BLaER1 treated with 17β-estradiol and CSF1 and Interleukin-3, amounts not matched to agents 10 nM and 100 nM (cell line): ENCODE results near the gene LRP2BP.
"Not testable (repeated sequence)": the region's sequence is repeated elsewhere in the genome, so short reads cannot be mapped to it uniquely, and the experiment has no call there.

Experiments used
- H3K27ac ChIP-seq, 11 experiments: shearing (Covaris generic); formaldehyde crosslinking; 2 replicates each; pipeline ENCODE4 v1.8.1; 2022
- H3K27me3 ChIP-seq, 11 experiments: shearing (Covaris generic); formaldehyde crosslinking; 2 replicates each; pipeline ENCODE4 v1.8.1; 2022
- H3K36me3 ChIP-seq, 11 experiments: shearing (Covaris generic); formaldehyde crosslinking; 2 replicates each; pipeline ENCODE4 v1.8.1; 2022
- H3K4me1 ChIP-seq, 10 experiments: shearing (Covaris generic); formaldehyde crosslinking; 2 replicates each; pipeline ENCODE4 v1.8.1; 2022
- H3K4me2 ChIP-seq, 11 experiments: shearing (Covaris generic); formaldehyde crosslinking; 2 replicates each; pipeline ENCODE4 v1.8.1; 2022
- H3K4me3 ChIP-seq, 10 experiments: shearing (Covaris generic); formaldehyde crosslinking; 2 replicates each; pipeline ENCODE4 v1.8.1; 2022
- H3K9ac ChIP-seq, 11 experiments: shearing (Covaris generic); formaldehyde crosslinking; 2 replicates each; pipeline ENCODE4 v1.8.1; 2022
- H3K9me3 ChIP-seq, 11 experiments: shearing (Covaris generic); formaldehyde crosslinking; replicated peaks in 1 of 11; 2 replicates each; pipeline ENCODE4 v1.8.1; 2022
- H4K20me1 ChIP-seq, 11 experiments: shearing (Covaris generic); formaldehyde crosslinking; 2 replicates each; pipeline ENCODE4 v1.8.1; 2022
- Cebpa-rat ChIP-seq, 11 experiments: shearing (Covaris generic); IDR thresholded peaks; 2 replicates each; pipeline ENCODE4 v1.8.1; 2022

LRP2BP gene

GRCh38 chr4:185332575-185333464, 62.9 kb downstream of the LRP2BP start:
- TF ChIP-seq Cebpa-rat (IDR thresholded peaks at IDR 0.05): no peak
- no peak overlapping the region for H3K27ac ChIP-seq
- no peak overlapping the region for H3K9ac ChIP-seq
- no peak overlapping the region for H3K4me3 ChIP-seq
- peaks cover 56 to 100% (median 92%) of the 10 kb centered on the region in 11 experiments for H3K36me3 ChIP-seq
- no peaks in the 10 kb centered on the region for H3K4me1 ChIP-seq
- no peaks in the 10 kb centered on the region for H3K27me3 ChIP-seq
- H3K9me3 ChIP-seq: peaks cover 3 to 28% (median 18%) of the 10 kb centered on the region in 11 experiments; a peak in 19 of 22 replicates
- H3K4me2 ChIP-seq: no peak overlapping the region
- peaks cover 0 to 6% (median 0%) of the 10 kb centered on the region in 11 experiments; a peak in 2 of 22 replicates for H4K20me1 ChIP-seq

GRCh38 chr4:185329879-185330510, 65.7 kb downstream of the LRP2BP start:
- H3K9me3 ChIP-seq: peaks cover 0 to 19% (median 17%) of the 10 kb centered on the region in 11 experiments; a peak in 15 of 22 replicates
- H3K4me3 ChIP-seq, H3K9ac ChIP-seq, H4K20me1 ChIP-seq, H3K27me3 ChIP-seq, H3K4me2 ChIP-seq, H3K27ac ChIP-seq, H3K4me1 ChIP-seq: not testable (repeated sequence)
- peaks cover 39 to 95% (median 82%) of the 10 kb centered on the region in 11 experiments for H3K36me3 ChIP-seq

GRCh38 chr4:185328586-185328985, 67.1 kb downstream of the LRP2BP start:
- H3K9me3 ChIP-seq: peaks cover 0 to 19% (median 17%) of the 10 kb centered on the region in 11 experiments; a peak in 15 of 22 replicates
- no peak overlapping the region for H3K9ac ChIP-seq
- peaks cover 40 to 95% (median 82%) of the 10 kb centered on the region in 11 experiments for H3K36me3 ChIP-seq
- TF ChIP-seq Cebpa-rat (IDR thresholded peaks at IDR 0.05): no peak
- no peaks in the 10 kb centered on the region for H3K4me1 ChIP-seq
- no peak overlapping the region for H3K4me2 ChIP-seq
- H4K20me1 ChIP-seq: peaks cover 0 to 6% (median 0%) of the 10 kb centered on the region in 11 experiments; a peak in 3 of 22 replicates
- H3K27me3 ChIP-seq: no peaks in the 10 kb centered on the region
- no peak overlapping the region for H3K27ac ChIP-seq
- H3K4me3 ChIP-seq: no peak overlapping the region

GRCh38 chr4:185325721-185326120, 70.0 kb downstream of the LRP2BP start:
- H3K4me2 ChIP-seq, H3K27ac ChIP-seq, H3K9ac ChIP-seq, H4K20me1 ChIP-seq, H3K4me3 ChIP-seq, H3K4me1 ChIP-seq, H3K27me3 ChIP-seq: not testable (repeated sequence)
- Histone ChIP-seq H3K9me3 (peaks cover 0 to 19% (median 17%) of the 10 kb centered on the region in 11 experiments; a peak in 15 of 22 replicates), H3K36me3 (peaks cover 35 to 95% (median 81%) of the 10 kb centered on the region in 11 experiments)

- H3K9ac ChIP-seq, H3K27me3 ChIP-seq, H3K4me3 ChIP-seq, H3K4me2 ChIP-seq, H3K27ac ChIP-seq, H3K4me1 ChIP-seq, H4K20me1 ChIP-seq: not testable (repeated sequence)
- Histone ChIP-seq H3K9me3 (peaks cover 0 to 17% (median 12%) of the 10 kb centered on the region in 11 experiments; a peak in 15 of 22 replicates), H3K36me3 (peaks cover 39 to 96% (median 81%) of the 10 kb centered on the region in 11 experiments)
These were observed 71.4 kb downstream of the LRP2BP start for GRCh38 chr4:185324361-185324760.

GRCh38 chr4:185323606-185324005, 72.1 kb downstream of the LRP2BP start:
- no peak for TF ChIP-seq Cebpa-rat (IDR thresholded peaks at IDR 0.05)
- Histone ChIP-seq H3K27me3 (no peaks in the 10 kb centered on the region), H3K4me3 (no peak overlapping the region), H3K27ac (no peak overlapping the region), H3K4me1 (peaks cover 0 to 3% (median 3%) of the 10 kb centered on the region in 10 experiments; a peak in 11 of 20 replicates), H3K36me3 (peaks cover 31 to 93% (median 73%) of the 10 kb centered on the region in 11 experiments), H3K4me2 (no peak overlapping the region), H3K9ac (no peak overlapping the region), H4K20me1 (peaks cover 0 to 3% (median 0%) of the 10 kb centered on the region in 11 experiments; a peak in 1 of 22 replicates), H3K9me3 (peaks cover 0 to 9% (median 5%) of the 10 kb centered on the region in 11 experiments; a peak in 12 of 22 replicates)

- H3K9me3 ChIP-seq: peaks cover 0 to 8% (median 0%) of the 10 kb centered on the region in 11 experiments; a peak in 1 of 22 replicates
- H3K4me1 ChIP-seq: peaks cover 0 to 10% (median 6%) of the 10 kb centered on the region in 10 experiments; a peak in 11 of 20 replicates
- no peak for TF ChIP-seq Cebpa-rat (IDR thresholded peaks at IDR 0.05)
- no peak overlapping the region for H3K4me2 ChIP-seq
- peaks cover 0 to 3% (median 0%) of the 10 kb centered on the region in 11 experiments; a peak in 1 of 22 replicates for H4K20me1 ChIP-seq
- H3K27me3 ChIP-seq: no peaks in the 10 kb centered on the region
- H3K4me3 ChIP-seq: no peak overlapping the region
- no peak overlapping the region for H3K9ac ChIP-seq
- H3K36me3 ChIP-seq: peaks cover 28 to 93% (median 71%) of the 10 kb centered on the region in 11 experiments
- no peak overlapping the region for H3K27ac ChIP-seq
These were observed 72.9 kb downstream of the LRP2BP start for GRCh38 chr4:185322803-185323202.

- Histone ChIP-seq H3K27me3 (no peaks in the 10 kb centered on the region), H4K20me1 (peaks cover 0 to 5% (median 0%) of the 10 kb centered on the region in 11 experiments; a peak in 1 of 22 replicates), H3K27ac (peak overlapping the region in 2 of 11 experiments; percentile 6 to 22; a peak in 2 of 22 replicates), H3K4me2 (0 out of 22 replicates have a peak overlapping the region, but pooled peaks of 1 of the 11 experiments have one; percentile 24), H3K4me3 (no peak overlapping the region), H3K4me1 (peaks cover 0 to 10% (median 6%) of the 10 kb centered on the region in 10 experiments; a peak in 11 of 20 replicates), H3K9ac (no peak overlapping the region), H3K9me3 (peaks cover 0 to 15% (median 6%) of the 10 kb centered on the region in 11 experiments; a peak in 6 of 22 replicates), H3K36me3 (peaks cover 50 to 98% (median 83%) of the 10 kb centered on the region in 11 experiments)
- TF ChIP-seq Cebpa-rat (IDR thresholded peaks at IDR 0.05): no peak
These were observed 77.0 kb downstream of the LRP2BP start for GRCh38 chr4:185318679-185319078.

- peaks cover 0 to 5% (median 0%) of the 10 kb centered on the region in 11 experiments; a peak in 1 of 22 replicates for H4K20me1 ChIP-seq
- H3K36me3 ChIP-seq: peaks cover 58 to 98% (median 83%) of the 10 kb centered on the region in 11 experiments
- peaks cover 0 to 10% (median 6%) of the 10 kb centered on the region in 10 experiments; a peak in 11 of 20 replicates for H3K4me1 ChIP-seq
- H3K9ac ChIP-seq: no peak overlapping the region
- no peaks in the 10 kb centered on the region for H3K27me3 ChIP-seq
- peaks cover 0 to 15% (median 6%) of the 10 kb centered on the region in 11 experiments; a peak in 6 of 22 replicates for H3K9me3 ChIP-seq
- H3K4me3 ChIP-seq: no peak overlapping the region
- TF ChIP-seq Cebpa-rat (IDR thresholded peaks at IDR 0.05): no peak
- H3K27ac ChIP-seq: no peak overlapping the region
- no peak overlapping the region for H3K4me2 ChIP-seq
These were observed 77.8 kb downstream of the LRP2BP start for GRCh38 chr4:185317880-185318279.

GRCh38 chr4:185317462-185317861, 78.3 kb downstream of the LRP2BP start:
- H3K9ac ChIP-seq, H3K27ac ChIP-seq, H4K20me1 ChIP-seq, H3K4me1 ChIP-seq, H3K4me3 ChIP-seq, H3K27me3 ChIP-seq, H3K4me2 ChIP-seq: not testable (repeated sequence)
- Histone ChIP-seq H3K9me3 (peaks cover 0 to 17% (median 6%) of the 10 kb centered on the region in 11 experiments; a peak in 7 of 22 replicates), H3K36me3 (peaks cover 62 to 98% (median 84%) of the 10 kb centered on the region in 11 experiments)
